Peyer's patch (tissue), 4 donors: ENCODE results near the gene RAB33A. TPM values are rescaled to one million over a fixed set of nuclear protein-coding genes. Genes with fewer than 3 reads are reported as not detected.
A peak's percentile ranks its signal among the peaks of the same experiment; 100 is the strongest.

Source experiments
- DNase-seq, 3 donors: peaks; one replicate each; pipeline ENCODE4 v3.0.0-alpha.2; 2017 to 2019
- H3K27ac ChIP-seq, 4 donors: fragments of 200-600 bp; sonication (generic); one replicate each; pipeline ENCODE4 v1.5.1; 2016 to 2019
- H3K27me3 ChIP-seq, 2 donors: fragments of 200-600 bp; sonication (generic); one replicate each; pipeline ENCODE4 v1.5.1; 2019
- H3K36me3 ChIP-seq, 3 donors: fragments of 200-600 bp; sonication (generic); one replicate each; pipeline ENCODE4 v1.5.1; 2016 to 2019
- H3K4me1 ChIP-seq, 4 donors: fragments of 200-600 bp; sonication (generic); one replicate each; pipeline ENCODE4 v1.5.1; 2016 to 2019
- H3K4me3 ChIP-seq, 4 donors: fragments of 200-600 bp; sonication (generic); 1 replicate in 3 of 4; 2 replicates in 1 of 4; pipeline ENCODE4 v1.5.1; 2016 to 2019; ENCODE audit warnings: mild to moderate bottlenecking in 1 of 4
- H3K9me3 ChIP-seq, 4 donors: fragments of 200-600 bp; sonication (generic); one replicate each; pipeline ENCODE4 v1.5.1; 2016 to 2019; ENCODE audit warnings: mild to moderate bottlenecking in 1 of 4
- POLR2A ChIP-seq, 2 donors: fragments of 450-650 bp; IDR thresholded peaks; one replicate each; pipeline ENCODE4 v1.5.1; 2017; ENCODE audit warnings: antibody characterized with exemption in 2 of 2, mild to moderate bottlenecking in 2 of 2, moderate library complexity in 2 of 2
- total RNA-seq, 4 donors: library from RNA; depleted of rRNA; stranded (reverse); fragments of >200 nt; gene quantifications; one replicate each; pipeline ENCODE4 v1.1.0, GENCODE V29; 2016
- TF ChIP-seq, protein P1 (sequence below), 6 experiments: fragments of 450-650 bp in 4 of 6; fragments of 200-600 bp in 2 of 6; sonication (generic) in 1 of 6; IDR thresholded peaks; one replicate each; pipeline ENCODE4 v1.5.1; 2017 to 2019; ENCODE audit warnings: antibody characterized with exemption in 6 of 6, mild to moderate bottlenecking in 3 of 6, moderate library complexity in 1 of 6

Gene RAB33A
- 1 to 10 TPM in 1 of 4 donors, under 1 TPM in 2, not detected in 1; 0.67 to 1.3 (median 0.88) TPM for total RNA-seq

DNA sequence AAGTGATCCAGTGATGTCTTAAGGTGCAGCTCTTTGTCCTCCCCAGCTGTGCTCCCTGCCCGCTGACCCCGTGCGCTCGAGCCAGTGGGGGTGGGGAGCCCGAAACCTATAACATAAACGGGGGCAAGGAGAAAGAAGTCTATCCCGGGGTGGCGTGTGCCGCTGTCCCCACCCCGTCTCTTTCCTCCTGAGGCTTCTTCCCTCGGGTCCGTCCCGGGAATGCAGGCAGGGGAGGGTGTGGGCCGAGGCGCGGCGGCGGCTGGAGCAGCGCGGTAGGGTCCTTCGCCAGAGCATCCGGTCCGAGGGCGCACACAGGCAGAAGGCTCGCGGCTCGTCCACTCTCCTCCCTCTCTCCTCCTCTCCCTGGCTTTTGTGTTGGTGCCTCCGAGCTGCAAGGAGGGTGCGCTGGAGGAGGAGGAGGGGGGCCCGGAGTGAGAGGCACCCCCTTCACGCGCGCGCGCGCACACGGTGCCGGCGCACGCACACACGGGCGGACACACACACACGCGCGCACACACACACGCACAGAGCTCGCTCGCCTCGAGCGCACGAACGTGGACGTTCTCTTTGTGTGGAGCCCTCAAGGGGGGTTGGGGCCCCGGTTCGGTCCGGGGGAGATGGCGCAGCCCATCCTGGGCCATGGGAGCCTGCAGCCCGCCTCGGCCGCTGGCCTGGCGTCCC is at the start of gene RAB33A:
TSS of gene RAB33A (plus strand) at position 517 of the 681 bp plus-strand sequence. CDS start at position 618, 101 bp downstream.
- TF ChIP-seq, protein P1, sequence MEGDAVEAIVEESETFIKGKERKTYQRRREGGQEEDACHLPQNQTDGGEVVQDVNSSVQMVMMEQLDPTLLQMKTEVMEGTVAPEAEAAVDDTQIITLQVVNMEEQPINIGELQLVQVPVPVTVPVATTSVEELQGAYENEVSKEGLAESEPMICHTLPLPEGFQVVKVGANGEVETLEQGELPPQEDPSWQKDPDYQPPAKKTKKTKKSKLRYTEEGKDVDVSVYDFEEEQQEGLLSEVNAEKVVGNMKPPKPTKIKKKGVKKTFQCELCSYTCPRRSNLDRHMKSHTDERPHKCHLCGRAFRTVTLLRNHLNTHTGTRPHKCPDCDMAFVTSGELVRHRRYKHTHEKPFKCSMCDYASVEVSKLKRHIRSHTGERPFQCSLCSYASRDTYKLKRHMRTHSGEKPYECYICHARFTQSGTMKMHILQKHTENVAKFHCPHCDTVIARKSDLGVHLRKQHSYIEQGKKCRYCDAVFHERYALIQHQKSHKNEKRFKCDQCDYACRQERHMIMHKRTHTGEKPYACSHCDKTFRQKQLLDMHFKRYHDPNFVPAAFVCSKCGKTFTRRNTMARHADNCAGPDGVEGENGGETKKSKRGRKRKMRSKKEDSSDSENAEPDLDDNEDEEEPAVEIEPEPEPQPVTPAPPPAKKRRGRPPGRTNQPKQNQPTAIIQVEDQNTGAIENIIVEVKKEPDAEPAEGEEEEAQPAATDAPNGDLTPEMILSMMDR (IDR thresholded peaks at IDR 0.05), result no peak
- TF ChIP-seq POLR2A (IDR thresholded peaks at IDR 0.05), result no peak
- peak in 2 of 3 donors; percentile 28 to 45 for DNase-seq
- Histone ChIP-seq H3K27ac (peak within 1 kb of the TSS; percentile 59 to 77 (median 62)), H3K4me3 (peak within 1 kb of the TSS; percentile 51 to 55 (median 54)), H3K4me1 (peaks cover 0 to 4% (median 0%) of the 10 kb centered on the region in 4 donors), H3K9me3 (no peaks in the 10 kb centered on the region), H3K27me3 (no peaks in the 10 kb centered on the region), H3K36me3 (no peaks in the 10 kb centered on the region)

DNA sequence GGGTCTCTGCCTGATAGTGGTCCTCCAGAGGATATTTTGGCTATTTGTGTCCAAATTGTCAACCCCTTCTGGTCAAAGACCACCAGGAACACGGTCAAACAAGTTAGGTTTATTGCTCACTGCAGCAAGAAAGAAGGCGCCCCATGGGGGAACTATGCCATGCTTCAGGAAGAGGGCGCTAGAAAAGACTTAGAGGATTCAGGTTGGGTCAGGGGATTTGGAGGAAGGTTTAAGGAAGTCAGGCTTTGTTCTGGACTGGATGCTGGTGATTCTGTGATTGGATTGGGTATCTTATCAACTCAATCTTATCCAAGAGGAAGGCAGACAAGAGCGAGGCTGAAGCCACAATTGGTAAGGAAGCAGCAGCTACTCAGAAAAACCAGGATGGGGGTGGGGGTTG is 47.2 kb upstream of the RAB33A start:
- TF ChIP-seq, protein P1 (IDR thresholded peaks at IDR 0.05), result no peak
- no peak for TF ChIP-seq POLR2A (IDR thresholded peaks at IDR 0.05)
- H3K36me3 ChIP-seq, result no peaks in the 10 kb centered on the region
- H3K9me3 ChIP-seq, result no peaks in the 10 kb centered on the region
- peaks cover 0 to 3% (median 0%) of the 10 kb centered on the region in 4 donors for H3K4me1 ChIP-seq
- peak in 1 of 3 donors; percentile 15 for DNase-seq
- H3K27ac ChIP-seq, result peak overlapping the region in 1 of 4 donors; percentile 31
- no peak overlapping the region for H3K4me3 ChIP-seq
- no peaks in the 10 kb centered on the region for H3K27me3 ChIP-seq

DNA sequence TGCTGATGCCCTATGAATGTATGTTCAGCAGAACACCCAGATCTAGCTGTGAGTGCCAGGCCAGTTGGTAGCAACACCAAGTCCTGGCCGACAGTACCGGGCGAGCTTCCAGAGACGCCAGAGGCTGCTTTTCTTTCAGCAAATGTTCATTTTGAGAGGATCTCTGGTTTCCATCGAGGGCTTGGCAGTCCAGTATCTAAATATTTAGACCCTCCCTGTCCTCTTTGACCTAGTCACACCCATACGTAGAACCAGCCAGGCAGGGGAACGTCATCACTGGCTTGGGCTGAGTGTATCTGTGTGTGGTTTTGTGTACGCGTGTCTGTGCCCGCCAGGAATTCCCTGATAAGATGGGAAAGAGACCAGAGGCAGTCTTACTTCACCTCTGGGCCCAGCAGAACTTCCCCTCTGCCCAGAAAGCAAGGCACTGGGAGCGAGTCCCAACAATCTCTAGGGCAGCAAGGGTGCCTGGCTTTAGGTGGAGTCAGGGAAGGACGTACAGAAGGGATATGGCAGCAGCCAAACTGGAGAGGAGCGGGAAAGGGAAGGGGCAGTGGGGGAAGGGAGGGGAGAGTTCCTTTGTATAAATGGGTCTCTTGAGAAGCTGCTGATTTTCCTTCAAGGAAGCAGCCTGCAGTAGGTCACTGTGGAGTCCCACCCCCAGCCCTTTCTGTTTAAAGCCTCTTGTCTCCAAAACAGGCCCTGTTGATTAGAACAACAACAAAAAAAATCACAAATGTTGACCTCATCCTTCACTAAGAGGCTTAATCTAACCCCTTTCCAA is 46.5 kb upstream of the RAB33A start:
- Histone ChIP-seq H3K4me3 (no peak overlapping the region), H3K9me3 (no peaks in the 10 kb centered on the region), H3K27me3 (no peaks in the 10 kb centered on the region), H3K4me1 (peaks cover 0 to 3% (median 0%) of the 10 kb centered on the region in 4 donors), H3K27ac (peak overlapping the region in 2 of 4 donors; percentile 9 to 31), H3K36me3 (peaks cover 0 to 2% (median 0%) of the 10 kb centered on the region in 3 donors)
- no peak for DNase-seq
- TF ChIP-seq POLR2A (IDR thresholded peaks at IDR 0.05), result no peak
- TF ChIP-seq, protein P1 (IDR thresholded peaks at IDR 0.05), result no peak

DNA sequence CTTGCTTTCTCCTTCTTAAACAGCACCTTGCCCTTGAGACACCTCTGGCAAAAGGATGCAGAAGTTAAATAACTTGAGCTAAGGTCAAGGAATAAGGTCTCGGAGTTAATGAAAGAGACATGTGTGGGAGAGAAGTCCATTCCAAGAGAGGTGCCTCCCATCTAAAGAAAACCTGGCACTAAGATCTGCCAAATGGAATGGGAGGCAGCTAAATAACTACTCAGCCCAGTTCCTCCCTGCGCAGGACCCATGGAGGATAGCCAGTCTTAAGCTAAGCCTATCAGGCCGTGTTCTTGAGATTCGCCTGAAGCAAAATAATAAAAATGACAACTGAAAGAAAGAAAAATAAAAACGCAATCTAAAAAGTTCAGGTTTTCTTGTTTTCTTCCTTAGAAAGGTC is 40.8 kb upstream of the RAB33A start:
- no peak for DNase-seq
- Histone ChIP-seq H3K9me3 (no peaks in the 10 kb centered on the region), H3K27ac (no peak overlapping the region), H3K27me3 (no peaks in the 10 kb centered on the region), H3K4me3 (no peak overlapping the region), H3K4me1 (no peaks in the 10 kb centered on the region), H3K36me3 (peaks cover 0 to 36% (median 0%) of the 10 kb centered on the region in 3 donors)
- no peak for TF ChIP-seq POLR2A (IDR thresholded peaks at IDR 0.05)

DNA sequence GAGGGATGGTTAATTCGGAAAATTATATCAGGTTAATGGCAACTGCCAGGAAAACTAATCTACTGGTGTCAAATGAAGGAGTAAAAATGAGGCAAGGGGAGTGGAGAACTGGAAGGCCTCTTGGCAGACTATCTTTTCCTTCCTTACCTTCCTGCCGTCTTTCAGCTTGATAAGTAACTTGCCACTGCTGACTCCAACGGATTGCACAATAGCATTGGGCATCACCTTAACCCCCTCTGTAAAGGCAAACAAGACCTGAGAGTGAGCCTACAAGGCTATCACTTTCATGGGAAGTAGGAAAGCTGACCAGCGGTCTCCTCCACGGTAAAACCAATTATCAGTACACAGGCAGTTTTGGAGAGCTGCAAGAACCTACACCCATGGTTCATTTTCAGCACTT is 35.3 kb upstream of the RAB33A start:
- Histone ChIP-seq H3K27ac (no peak overlapping the region), H3K9me3 (no peaks in the 10 kb centered on the region), H3K4me1 (no peaks in the 10 kb centered on the region), H3K4me3 (no peak overlapping the region), H3K36me3 (peaks cover 0 to 53% (median 0%) of the 10 kb centered on the region in 3 donors), H3K27me3 (no peaks in the 10 kb centered on the region)
- DNase-seq, result no peak
- TF ChIP-seq, protein P1 (IDR thresholded peaks at IDR 0.05), result no peak
- TF ChIP-seq POLR2A (IDR thresholded peaks at IDR 0.05), result no peak

DNA sequence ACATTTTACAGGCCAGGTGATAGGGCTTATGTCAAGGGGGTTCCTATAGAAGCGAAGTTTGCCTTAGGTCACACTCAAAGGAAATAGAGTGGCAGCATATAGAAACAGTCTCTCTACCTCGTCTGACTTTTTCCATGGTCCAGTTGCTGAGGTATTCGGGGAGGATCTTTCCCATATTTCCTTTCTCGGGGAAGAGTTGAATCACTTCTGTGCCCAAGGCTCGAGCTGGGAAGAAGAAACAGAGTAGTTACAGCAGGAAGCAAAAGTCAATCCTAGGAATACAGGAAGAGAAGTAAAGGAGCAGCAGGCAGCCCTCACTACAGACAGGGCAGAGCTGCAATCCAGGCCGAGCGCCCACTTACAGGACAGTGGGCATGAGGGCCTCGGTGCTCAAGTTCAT is 34.8 kb upstream of the RAB33A start:
- Histone ChIP-seq H3K36me3 (peaks cover 0 to 48% (median 0%) of the 10 kb centered on the region in 3 donors), H3K4me3 (no peak overlapping the region)
- DNase-seq, result no peak

More for the DNA sequence above, 34.8 kb upstream of the RAB33A start:
- Histone ChIP-seq H3K27ac (no peak overlapping the region), H3K27me3 (no peaks in the 10 kb centered on the region), H3K4me1 (no peaks in the 10 kb centered on the region), H3K9me3 (no peaks in the 10 kb centered on the region)
- no peak for TF ChIP-seq POLR2A (IDR thresholded peaks at IDR 0.05)
